Panc1 (cell line): ENCODE results near the gene KIRREL3.

ENCODE experiments used
- CTCF ChIP-seq: fragments of 450-650 bp; IDR thresholded peaks from 2 replicates; pipeline ENCODE4 v1.5.1; 2017; ENCODE audit warnings: mild to moderate bottlenecking
- SIN3A ChIP-seq: IDR thresholded peaks from 2 replicates; pipeline ENCODE4 v1.6.1; 2012; ENCODE audit warnings: low read depth, mild to moderate bottlenecking, low read length, moderate library complexity, borderline replicate concordance; ENCODE audit not compliant: insufficient read depth

- TF ChIP-seq CTCF = no peak
- TF ChIP-seq SIN3A = no peak
These were observed 116.4 kb downstream of the KIRREL3 start for GRCh38 chr11:126884192-126884591.
